IPS-20b (cell line): ENCODE measurements around the gene RBP2.

Experiments used
- H3K27ac ChIP-seq: one replicate; pipeline ENCODE4 v1.5.1; 2013; ENCODE audit warnings: low read length
- H3K27me3 ChIP-seq: 2 replicates; pipeline ENCODE4 v1.6.1; 2013; ENCODE audit warnings: mild to moderate bottlenecking, low read length, inconsistent platforms; ENCODE audit not compliant: insufficient read depth
- H3K36me3 ChIP-seq: 2 replicates; pipeline ENCODE4 v1.6.1; 2013; ENCODE audit warnings: low read depth, mild to moderate bottlenecking, inconsistent platforms, low read length, moderate library complexity; ENCODE audit not compliant: insufficient read depth
- H3K4me1 ChIP-seq: 2 replicates; pipeline ENCODE4 v1.6.1; 2013; ENCODE audit warnings: mild to moderate bottlenecking, control low read depth, inconsistent platforms, low read length, moderate library complexity; ENCODE audit not compliant: insufficient read depth
- H3K4me3 ChIP-seq: 2 replicates; pipeline ENCODE4 v1.5.1; 2013; ENCODE audit warnings: mild to moderate bottlenecking, low read length, inconsistent platforms
- H3K9ac ChIP-seq: 2 replicates; pipeline ENCODE4 v1.6.1; 2013; ENCODE audit warnings: low read depth, mild to moderate bottlenecking, inconsistent platforms, low read length, moderate library complexity
- H3K9me3 ChIP-seq: 2 replicates; pipeline ENCODE4 v1.6.1; 2013; ENCODE audit warnings: mild to moderate bottlenecking, low read depth, low read length, inconsistent platforms; ENCODE audit not compliant: insufficient read depth

Gene RBP2

GRCh38 chr3:139480585-139480984 lies 4.3 kb upstream of the RBP2 start:
- Histone ChIP-seq H3K36me3 (no peaks in the 10 kb centered on the region), H3K4me1 (peaks cover 7% of the 10 kb centered on the region; the same call in 1 of the 2 replicates), H3K9me3 (no peaks in the 10 kb centered on the region), H3K27ac (no peak overlapping the region), H3K9ac (no peak overlapping the region), H3K27me3 (no peaks in the 10 kb centered on the region), H3K4me3 (no peak overlapping the region)

- H3K36me3 ChIP-seq, result no peaks in the 10 kb centered on the region
- H3K9ac ChIP-seq, result no peak overlapping the region
- H3K9me3 ChIP-seq, result no peaks in the 10 kb centered on the region
- H3K27me3 ChIP-seq, result no peaks in the 10 kb centered on the region
- no peak overlapping the region for H3K4me3 ChIP-seq
- H3K4me1 ChIP-seq, result peaks cover 7% of the 10 kb centered on the region; the same call in 1 of the 2 replicates
- H3K27ac ChIP-seq, result no peak overlapping the region
Observed at GRCh38 chr3:139477710-139478640, 1.7 kb upstream of the RBP2 start.

GRCh38 chr3:139473155-139473771 lies 3.1 kb downstream of the RBP2 start:
- Histone ChIP-seq H3K4me1 (peaks cover 4% of the 10 kb centered on the region; the same call in 1 of the 2 replicates), H3K9me3 (no peaks in the 10 kb centered on the region), H3K27ac (no peak overlapping the region), H3K9ac (no peak overlapping the region), H3K27me3 (no peaks in the 10 kb centered on the region), H3K4me3 (no peak overlapping the region), H3K36me3 (no peaks in the 10 kb centered on the region)

- Histone ChIP-seq H3K4me1 (peaks cover 4% of the 10 kb centered on the region; the same call in 1 of the 2 replicates), H3K27ac (no peak overlapping the region), H3K36me3 (no peaks in the 10 kb centered on the region), H3K9ac (no peak overlapping the region), H3K9me3 (no peaks in the 10 kb centered on the region), H3K4me3 (no peak overlapping the region), H3K27me3 (no peaks in the 10 kb centered on the region)
Observed at GRCh38 chr3:139472380-139473010, 3.8 kb downstream of the RBP2 start.

GRCh38 chr3:139470199-139470598 lies 6.1 kb downstream of the RBP2 start:
- no peak overlapping the region for H3K9ac ChIP-seq
- no peak overlapping the region for H3K27ac ChIP-seq
- no peaks in the 10 kb centered on the region for H3K9me3 ChIP-seq
- peaks cover 4% of the 10 kb centered on the region; the same call in 1 of the 2 replicates for H3K4me1 ChIP-seq
- H3K4me3 ChIP-seq, result no peak overlapping the region
- no peaks in the 10 kb centered on the region for H3K36me3 ChIP-seq
- no peaks in the 10 kb centered on the region for H3K27me3 ChIP-seq

GRCh38 chr3:139468399-139468798 lies 7.9 kb downstream of the RBP2 start:
- Histone ChIP-seq H3K9me3 (no peaks in the 10 kb centered on the region), H3K36me3 (no peaks in the 10 kb centered on the region), H3K4me1 (peaks cover 4% of the 10 kb centered on the region; the same call in 1 of the 2 replicates), H3K27me3 (no peaks in the 10 kb centered on the region), H3K4me3 (no peak overlapping the region), H3K27ac (no peak overlapping the region), H3K9ac (no peak overlapping the region)

- no peak overlapping the region for H3K27ac ChIP-seq
- H3K27me3 ChIP-seq, result no peaks in the 10 kb centered on the region
- H3K9me3 ChIP-seq, result no peaks in the 10 kb centered on the region
- H3K36me3 ChIP-seq, result no peaks in the 10 kb centered on the region
- H3K4me1 ChIP-seq, result peaks cover 4% of the 10 kb centered on the region; the same call in 1 of the 2 replicates
- H3K9ac ChIP-seq, result no peak overlapping the region
- no peak overlapping the region for H3K4me3 ChIP-seq
Observed at GRCh38 chr3:139466360-139466759, 10.0 kb downstream of the RBP2 start.

- Histone ChIP-seq H3K9me3 (no peaks in the 10 kb centered on the region), H3K27me3 (no peaks in the 10 kb centered on the region), H3K27ac (no peak overlapping the region), H3K4me3 (no peak overlapping the region), H3K4me1 (peaks cover 4% of the 10 kb centered on the region; the same call in 1 of the 2 replicates), H3K36me3 (no peaks in the 10 kb centered on the region), H3K9ac (no peak overlapping the region)
Observed at GRCh38 chr3:139465636-139466035, 10.7 kb downstream of the RBP2 start.

- Histone ChIP-seq H3K27me3 (no peaks in the 10 kb centered on the region), H3K4me1 (no peaks in the 10 kb centered on the region), H3K9me3 (no peaks in the 10 kb centered on the region), H3K27ac (no peak overlapping the region), H3K4me3 (no peak overlapping the region), H3K36me3 (no peaks in the 10 kb centered on the region), H3K9ac (no peak overlapping the region)
Observed at GRCh38 chr3:139463466-139463865, 12.8 kb downstream of the RBP2 start.

GRCh38 chr3:139460529-139460928 lies 15.8 kb downstream of the RBP2 start:
- H3K4me3 ChIP-seq, result no peak overlapping the region
- no peaks in the 10 kb centered on the region for H3K9me3 ChIP-seq
- H3K4me1 ChIP-seq, result peaks cover 9% of the 10 kb centered on the region; the same call in 1 of the 2 replicates
- H3K36me3 ChIP-seq, result no peaks in the 10 kb centered on the region
- H3K27me3 ChIP-seq, result no peaks in the 10 kb centered on the region
- H3K9ac ChIP-seq, result no peak overlapping the region
- H3K27ac ChIP-seq, result no peak overlapping the region

- H3K9me3 ChIP-seq, result no peaks in the 10 kb centered on the region
- no peaks in the 10 kb centered on the region for H3K36me3 ChIP-seq
- H3K4me1 ChIP-seq, result peaks cover 14% of the 10 kb centered on the region; the same call in 1 of the 2 replicates
- H3K9ac ChIP-seq, result no peak overlapping the region
- no peaks in the 10 kb centered on the region for H3K27me3 ChIP-seq
- no peak overlapping the region for H3K27ac ChIP-seq
- H3K4me3 ChIP-seq, result no peak overlapping the region
Observed at GRCh38 chr3:139460076-139460475, 16.2 kb downstream of the RBP2 start.
